Esophagus muscularis mucosa (tissue), 4 donors: ENCODE data around the gene PSMA1. TPM values are rescaled to one million over a fixed set of nuclear protein-coding genes. Genes with fewer than 3 reads are reported as not detected.
"Not testable (repeated sequence)": the region's sequence is repeated elsewhere in the genome, so short reads cannot be mapped to it uniquely, and the experiment has no call there.

Experiments
- DNase-seq: peaks from one replicate; pipeline ENCODE4 v3.0.0-alpha.2; 2017; ENCODE audit errors: extremely low spot score
- H3K27ac ChIP-seq, 4 donors: fragments of 200-600 bp; sonication (generic); replicated peaks in 1 of 4; 1 replicate in 3 of 4; 2 replicates in 1 of 4; pipeline ENCODE4 v1.5.1; 2016 to 2019; ENCODE audit warnings: mild to moderate bottlenecking in 1 of 4
- H3K27me3 ChIP-seq, 4 donors: fragments of 200-600 bp; sonication (generic); one replicate each; pipeline versions ENCODE4 v1.5.1 to v1.6.0; 2016 to 2019
- H3K36me3 ChIP-seq, 4 donors: fragments of 200-600 bp; sonication (generic); one replicate each; pipeline ENCODE4 v1.5.1; 2016 to 2019
- H3K4me1 ChIP-seq, 4 donors: fragments of 200-600 bp; sonication (generic); one replicate each; pipeline ENCODE4 v1.5.1; 2016 to 2019
- H3K4me3 ChIP-seq, 4 donors: fragments of 200-600 bp; sonication (generic); 1 replicate in 2 of 4; 2 replicates in 2 of 4; pipeline ENCODE4 v1.5.1; 2016 to 2019; ENCODE audit warnings: mild to moderate bottlenecking in 4 of 4, moderate library complexity in 1 of 4
- H3K9me3 ChIP-seq, 4 donors: fragments of 200-600 bp; sonication (generic); 1 replicate in 3 of 4; 2 replicates in 1 of 4; pipeline ENCODE4 v1.5.1; 2016 to 2019
- CTCF ChIP-seq, 3 experiments: fragments of 200-600 bp in 2 of 3; fragments of 450-650 bp in 1 of 3; sonication (generic) in 2 of 3; IDR thresholded peaks; one replicate each; pipeline ENCODE4 v1.5.1; 2017 to 2019; ENCODE audit warnings: antibody characterized with exemption in 3 of 3, mild to moderate bottlenecking in 2 of 3, moderate library complexity in 1 of 3
- EP300 ChIP-seq: sonication (generic); formaldehyde crosslinking; IDR thresholded peaks from one replicate; pipeline ENCODE4 v1.6.1; 2017; ENCODE audit warnings: antibody characterized with exemption
- POLR2A ChIP-seq: fragments of 450-650 bp; IDR thresholded peaks from one replicate; pipeline ENCODE4 v1.6.1; 2017; ENCODE audit warnings: antibody characterized with exemption, moderate library complexity, mild to moderate bottlenecking, low read depth
- POLR2AphosphoS5 ChIP-seq, 2 donors: sonication (generic); formaldehyde crosslinking; IDR thresholded peaks; one replicate each; pipeline ENCODE4 v1.6.1; 2017; ENCODE audit warnings: antibody characterized with exemption in 2 of 2
- WGBS: methylation state at CpG from one replicate; pipeline ENCODE4 v1.1.5; 2018; 5-methylcytosine and 5-hydroxymethylcytosine counted together
- intact Hi-C: fragments of 100-400 bp; cut with DNase I; formaldehyde crosslinking; loops from one replicate; pipeline ENCODE4 v1.15.1; 2023
- total RNA-seq, 4 donors: library from RNA; depleted of rRNA; stranded (reverse); fragments of >200 nt; gene quantifications; one replicate each; pipeline versions ENCODE4 v1.1.0 to v1.2.1, GENCODE V29; 2016

Gene PSMA1
- total RNA-seq, 4 donors from 2014 or later: 96.0 to 118 (median 110) TPM

GRCh38 chr11:14537134-14537599, 17.0 kb upstream of the PSMA1 start:
- H3K36me3 ChIP-seq: no peaks in the 10 kb centered on the region
- intact Hi-C loops: loop anchor here (5.0 to 10.0 kb wide), 4 partner anchors 105 to 370 kb away; partner anchors contain the start of genes CYP2R1 and PDE3B
- H3K27me3 ChIP-seq: no peaks in the 10 kb centered on the region
- TF ChIP-seq POLR2A (no peak), CTCF (IDR thresholded peaks at IDR 0.05) (peak; percentile 78 to 89 (median 79)), EP300 (no peak), POLR2AphosphoS5 (IDR thresholded peaks at IDR 0.05) (no peak)
- peaks cover 17 to 52% (median 46%) of the 10 kb centered on the region in 4 donors for H3K4me1 ChIP-seq
- peak overlapping the region in 1 of 4 donors; percentile 5 for H3K27ac ChIP-seq
- H3K9me3 ChIP-seq: no peaks in the 10 kb centered on the region
- DNase-seq: no peak
- no peak overlapping the region for H3K4me3 ChIP-seq
- WGBS: 10% methylated on average over 5 of the region's 5 CpGs

- not testable (repeated sequence) for H3K9me3 ChIP-seq, H3K36me3 ChIP-seq, H3K27ac ChIP-seq, H3K4me3 ChIP-seq, DNase-seq, H3K27me3 ChIP-seq
- 100% methylated on average over 4 of the region's 4 CpGs for WGBS
- intact Hi-C loops: loop anchor here (5.0 to 10.0 kb wide), 4 partner anchors 107 to 372 kb away; partner anchors contain the start of genes CYP2R1 and PDE3B
- H3K4me1 ChIP-seq: peaks cover 4 to 34% (median 28%) of the 10 kb centered on the region in 4 donors
These were observed 15.0 kb upstream of the PSMA1 start for GRCh38 chr11:14535166-14535565.

GRCh38 chr11:14529951-14530350, 9.8 kb upstream of the PSMA1 start:
- no peaks in the 10 kb centered on the region for H3K27me3 ChIP-seq
- H3K4me3 ChIP-seq: no peak overlapping the region
- H3K4me1 ChIP-seq: no peaks in the 10 kb centered on the region
- H3K9me3 ChIP-seq: no peaks in the 10 kb centered on the region
- TF ChIP-seq EP300 (no peak), POLR2AphosphoS5 (IDR thresholded peaks at IDR 0.05) (no peak), POLR2A (no peak), CTCF (IDR thresholded peaks at IDR 0.05) (no peak)
- DNase-seq: no peak
- WGBS: 95% methylated on average over 2 of the region's 2 CpGs
- no peaks in the 10 kb centered on the region for H3K36me3 ChIP-seq
- intact Hi-C loops: loop anchor here (10.0 kb wide), 1 partner anchor 235 kb away; no protein-coding TSS in a partner anchor
- no peak overlapping the region for H3K27ac ChIP-seq

- Histone ChIP-seq H3K9me3 (no peaks in the 10 kb centered on the region), H3K27me3 (no peaks in the 10 kb centered on the region), H3K27ac (no peak overlapping the region), H3K4me3 (no peak overlapping the region), H3K36me3 (no peaks in the 10 kb centered on the region), H3K4me1 (no peaks in the 10 kb centered on the region)
- no peak for TF ChIP-seq EP300
- no peak for TF ChIP-seq CTCF (IDR thresholded peaks at IDR 0.05)
- TF ChIP-seq POLR2AphosphoS5 (IDR thresholded peaks at IDR 0.05): no peak
- TF ChIP-seq POLR2A: no peak
- intact Hi-C loops: no loop called here
- no peak for DNase-seq
- 79% methylated on average over 3 of the region's 3 CpGs for WGBS
These were observed 9.1 kb upstream of the PSMA1 start for GRCh38 chr11:14529321-14529720.

GRCh38 chr11:14522801-14523200, 2.6 kb upstream of the PSMA1 start:
- Histone ChIP-seq H3K27ac (no peak overlapping the region), H3K4me3 (no peak overlapping the region), H3K36me3 (peaks cover 0 to 7% (median 5%) of the 10 kb centered on the region in 4 donors), H3K9me3 (no peaks in the 10 kb centered on the region), H3K27me3 (no peaks in the 10 kb centered on the region), H3K4me1 (peaks cover 13 to 23% (median 21%) of the 10 kb centered on the region in 4 donors)
- intact Hi-C loops: no loop called here
- DNase-seq: no peak
- TF ChIP-seq POLR2AphosphoS5 (IDR thresholded peaks at IDR 0.05) (no peak), EP300 (no peak), CTCF (IDR thresholded peaks at IDR 0.05) (no peak), POLR2A (no peak)
- WGBS: 100% methylated on average over 1 of the region's 1 CpG
